Mucosa of stomach (tissue), 1 donor: ENCODE measurements around the gene ARSG.

Experiments used
- H3K27me3 ChIP-seq: one replicate; pipeline ENCODE4 v1.7.0; 2013; ENCODE audit warnings: mild to moderate bottlenecking, low read length; ENCODE audit not compliant: control insufficient read depth, insufficient read depth
- H3K36me3 ChIP-seq: one replicate; pipeline ENCODE4 v1.7.0; 2013; ENCODE audit warnings: low read length; ENCODE audit not compliant: control insufficient read depth, insufficient read depth
- H3K4me1 ChIP-seq: one replicate; pipeline ENCODE4 v1.7.0; 2013; ENCODE audit warnings: mild to moderate bottlenecking, low read length; ENCODE audit not compliant: control insufficient read depth, insufficient read depth
- H3K4me3 ChIP-seq: one replicate; pipeline ENCODE4 v1.7.0; 2013; ENCODE audit warnings: low read length
- H3K9ac ChIP-seq: one replicate; pipeline ENCODE4 v1.7.0; 2013; ENCODE audit warnings: mild to moderate bottlenecking, low read length, moderate library complexity
- H3K9me3 ChIP-seq: one replicate; pipeline ENCODE4 v1.7.0; 2013; ENCODE audit warnings: mild to moderate bottlenecking, low read length, moderate library complexity; ENCODE audit not compliant: control insufficient read depth
- donor health status: Pancreatic carcinoma.

ARSG gene

DNA sequence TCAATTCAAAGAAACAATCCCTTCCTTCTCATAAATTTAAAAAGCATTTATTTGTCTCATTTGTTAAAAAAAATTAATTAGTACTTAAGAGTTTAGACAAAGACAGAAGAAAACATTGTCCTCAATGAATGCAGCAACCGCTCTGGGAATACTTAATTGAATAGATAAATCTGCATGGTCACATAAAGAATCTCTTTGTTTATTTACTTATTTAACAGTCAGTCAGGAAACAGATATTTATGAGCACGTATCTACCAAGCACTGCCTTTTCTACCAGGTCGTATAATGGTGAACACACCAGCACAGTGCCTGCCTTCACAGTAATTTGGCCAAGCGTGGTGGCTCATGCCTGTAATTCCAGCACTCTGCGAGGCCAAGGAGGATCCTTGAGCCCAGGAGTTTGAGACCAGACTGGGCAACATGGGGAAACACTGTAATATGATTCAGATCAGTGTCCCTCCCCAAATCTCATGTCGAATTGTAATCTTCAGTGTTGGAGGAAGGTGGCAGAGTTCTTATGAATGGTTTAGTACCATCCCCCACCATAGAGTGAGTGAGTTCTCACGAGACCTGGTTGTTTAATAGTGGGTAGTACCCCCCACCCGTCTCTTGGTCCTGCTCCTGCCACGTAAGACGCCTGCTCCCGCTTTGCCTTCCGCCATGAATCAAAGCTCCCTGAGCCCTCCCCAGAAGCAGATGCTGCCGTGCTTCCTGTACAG lies 157.9 kb downstream of the ARSG start:
- Histone ChIP-seq H3K9me3 (no peaks in the 10 kb centered on the region), H3K4me1 (no peaks in the 10 kb centered on the region), H3K27me3 (no peaks in the 10 kb centered on the region), H3K4me3 (no peak overlapping the region), H3K9ac (no peak overlapping the region), H3K36me3 (peaks cover 5% of the 10 kb centered on the region)

DNA sequence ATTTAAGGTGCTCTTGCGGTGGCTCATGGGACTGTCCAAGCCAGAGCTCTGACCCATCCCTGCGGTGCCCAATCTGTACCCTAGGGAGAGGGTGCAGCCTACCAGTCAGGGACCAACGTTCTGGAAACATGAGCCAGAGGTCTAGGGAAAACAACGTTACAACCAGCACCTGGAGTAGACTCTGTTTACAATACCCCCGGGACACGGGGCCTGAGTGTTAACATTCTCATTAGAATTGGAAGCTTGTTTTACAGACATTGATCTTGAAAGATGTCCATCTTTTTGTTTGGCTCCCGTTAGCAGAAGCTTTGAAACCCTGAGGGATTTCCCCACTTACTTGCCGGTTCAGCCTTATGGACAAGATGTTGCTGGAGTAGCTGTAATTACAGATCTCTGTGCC lies 159.1 kb downstream of the ARSG start:
- H3K36me3 ChIP-seq, result peaks cover 5% of the 10 kb centered on the region
- no peak overlapping the region for H3K4me3 ChIP-seq
- no peaks in the 10 kb centered on the region for H3K4me1 ChIP-seq
- no peaks in the 10 kb centered on the region for H3K9me3 ChIP-seq
- no peaks in the 10 kb centered on the region for H3K27me3 ChIP-seq
- no peak overlapping the region for H3K9ac ChIP-seq

DNA sequence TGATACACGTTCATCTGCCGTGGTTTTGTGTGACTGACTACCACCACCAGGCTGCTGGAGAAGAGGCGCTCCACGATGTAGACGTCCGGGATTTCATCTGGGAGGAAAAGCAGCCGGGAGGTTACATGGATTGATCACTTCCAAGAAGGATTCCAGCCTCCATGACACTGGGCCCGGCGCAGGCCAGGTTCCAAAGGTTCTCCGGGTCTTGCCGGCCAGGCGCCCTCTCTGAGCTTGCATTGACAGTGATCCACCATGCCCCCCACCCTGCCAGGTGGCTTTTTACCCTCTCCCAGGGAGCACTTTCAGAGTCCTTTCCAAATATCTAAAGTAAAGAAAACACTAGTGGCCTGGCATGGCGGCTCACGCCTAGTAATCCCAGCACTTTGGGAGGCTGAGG lies 159.5 kb downstream of the ARSG start:
- Histone ChIP-seq H3K4me3 (no peak overlapping the region), H3K4me1 (no peaks in the 10 kb centered on the region), H3K27me3 (no peaks in the 10 kb centered on the region), H3K36me3 (peaks cover under 1% of the 10 kb centered on the region), H3K9ac (no peak overlapping the region), H3K9me3 (no peaks in the 10 kb centered on the region)

DNA sequence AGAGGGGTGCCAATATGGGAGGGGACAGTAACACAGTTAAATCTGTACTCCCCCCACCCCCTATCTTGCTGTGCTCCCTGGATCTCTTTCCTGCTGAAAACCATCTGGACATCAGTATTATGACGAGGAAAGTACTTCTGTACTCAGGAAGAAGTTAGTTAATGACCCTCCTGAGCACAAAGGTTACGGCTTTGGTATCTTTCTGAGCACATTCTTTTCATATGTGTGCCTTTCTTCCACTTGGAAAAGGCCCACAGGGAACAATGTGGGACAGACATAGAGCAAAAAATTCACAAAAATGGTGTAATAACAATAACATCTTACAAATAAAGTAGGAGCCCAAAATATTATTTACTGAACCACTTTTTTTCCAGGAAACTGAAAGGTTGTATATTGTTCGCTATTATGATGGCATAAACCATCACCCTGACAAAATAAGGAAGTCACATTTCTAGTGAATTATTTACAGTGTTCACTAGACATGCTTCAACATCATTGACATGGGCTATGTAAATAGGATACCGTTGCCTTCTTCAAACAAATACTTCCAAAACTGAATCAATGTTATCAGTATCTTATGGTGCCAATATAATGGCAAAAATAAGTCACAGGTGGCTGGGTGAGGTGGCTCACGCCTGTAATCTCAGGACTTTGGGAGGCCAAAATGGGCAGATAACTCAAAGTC lies 160.5 kb downstream of the ARSG start:
- Histone ChIP-seq H3K27me3 (no peaks in the 10 kb centered on the region), H3K4me3 (no peak overlapping the region), H3K36me3 (no peaks in the 10 kb centered on the region), H3K4me1 (peaks cover 7% of the 10 kb centered on the region), H3K9ac (no peak overlapping the region), H3K9me3 (no peaks in the 10 kb centered on the region)

DNA sequence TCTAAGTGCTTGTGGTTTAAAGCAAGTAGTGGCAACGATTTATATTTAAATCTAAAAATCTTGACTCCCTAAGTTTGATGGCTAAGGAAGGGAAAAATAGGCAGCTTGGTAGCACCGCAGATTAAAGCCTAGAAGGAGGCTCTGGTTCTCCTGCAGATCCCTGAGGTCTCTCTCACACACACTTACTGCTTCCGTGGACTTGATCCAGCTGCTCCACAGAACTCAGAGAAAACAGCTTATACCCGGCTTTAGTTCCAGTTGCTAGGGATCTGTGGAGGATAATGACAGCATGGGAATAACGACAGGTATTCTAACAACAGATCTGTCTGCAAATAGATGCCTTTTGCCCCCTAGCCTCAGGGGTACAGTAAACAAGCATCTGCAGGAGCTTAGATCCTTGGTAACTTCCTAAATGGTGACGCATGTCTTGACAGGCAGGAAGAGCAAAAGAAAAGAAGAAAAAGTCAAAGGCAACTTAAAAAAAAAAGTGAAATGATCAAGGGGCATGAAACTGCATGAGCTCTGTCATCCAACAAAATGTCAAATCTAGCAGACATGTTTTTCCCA lies 161.5 kb downstream of the ARSG start:
- Histone ChIP-seq H3K27me3 (no peaks in the 10 kb centered on the region), H3K9me3 (no peaks in the 10 kb centered on the region), H3K9ac (no peak overlapping the region), H3K4me1 (peaks cover 7% of the 10 kb centered on the region), H3K36me3 (no peaks in the 10 kb centered on the region), H3K4me3 (no peak overlapping the region)

DNA sequence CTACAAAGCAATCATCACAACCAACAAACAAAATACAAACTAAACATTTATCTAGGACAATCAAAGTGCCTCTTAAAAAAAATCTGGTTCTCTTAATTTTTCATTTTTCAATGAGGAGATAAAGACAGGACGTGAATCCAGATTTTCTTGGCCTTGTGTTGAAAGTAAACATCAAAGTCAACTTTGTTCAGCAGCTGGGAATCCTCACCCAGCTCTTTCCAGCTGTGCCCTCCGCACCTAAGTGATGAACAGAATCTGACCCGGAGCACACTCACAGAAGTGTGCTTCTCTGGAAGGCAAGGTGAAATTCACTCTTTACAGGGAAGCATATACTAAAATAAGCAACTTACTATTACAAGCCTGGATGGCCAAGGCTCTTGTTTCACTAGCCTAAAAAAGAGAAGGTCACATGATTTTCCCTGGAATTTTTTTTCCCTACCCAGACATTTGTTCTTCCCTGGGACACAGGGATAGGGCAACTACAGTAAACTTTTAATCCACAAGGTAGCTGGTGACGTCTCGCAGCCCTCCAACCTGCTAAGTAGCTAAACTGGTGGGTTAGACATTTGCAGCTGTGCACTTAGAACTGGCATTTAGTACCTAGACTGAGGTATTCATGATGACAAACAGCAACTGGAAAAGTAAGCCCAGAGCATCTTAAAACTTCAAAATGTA lies 162.8 kb downstream of the ARSG start:
- no peak overlapping the region for H3K9ac ChIP-seq
- H3K36me3 ChIP-seq, result no peaks in the 10 kb centered on the region
- peaks cover 7% of the 10 kb centered on the region for H3K4me1 ChIP-seq
- H3K27me3 ChIP-seq, result no peaks in the 10 kb centered on the region
- no peaks in the 10 kb centered on the region for H3K9me3 ChIP-seq
- no peak overlapping the region for H3K4me3 ChIP-seq

DNA sequence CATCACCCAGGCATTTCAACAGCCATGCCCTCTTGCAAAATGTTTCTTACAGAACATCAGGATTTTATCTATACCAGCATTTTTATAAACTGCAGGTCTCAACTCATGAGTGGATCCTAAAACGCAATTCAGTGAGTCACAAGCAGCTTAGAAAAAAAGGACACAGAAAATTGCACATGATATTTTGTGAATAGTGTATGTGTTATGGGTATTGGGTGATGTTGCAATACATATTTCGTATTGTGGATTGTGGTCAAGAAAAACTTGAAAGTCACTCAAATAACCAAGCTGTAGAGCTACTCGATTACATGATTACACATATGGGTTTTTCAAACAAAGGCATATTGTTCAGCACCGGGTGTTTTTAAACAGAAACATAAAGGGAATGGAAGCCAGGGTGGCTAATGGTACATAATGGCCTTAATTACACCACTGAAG lies 164.6 kb downstream of the ARSG start:
- Histone ChIP-seq H3K9ac (peak overlapping the region; percentile 83), H3K9me3 (no peaks in the 10 kb centered on the region), H3K4me1 (peaks cover 7% of the 10 kb centered on the region), H3K27me3 (no peaks in the 10 kb centered on the region), H3K4me3 (peak overlapping the region; percentile 52), H3K36me3 (no peaks in the 10 kb centered on the region)

DNA sequence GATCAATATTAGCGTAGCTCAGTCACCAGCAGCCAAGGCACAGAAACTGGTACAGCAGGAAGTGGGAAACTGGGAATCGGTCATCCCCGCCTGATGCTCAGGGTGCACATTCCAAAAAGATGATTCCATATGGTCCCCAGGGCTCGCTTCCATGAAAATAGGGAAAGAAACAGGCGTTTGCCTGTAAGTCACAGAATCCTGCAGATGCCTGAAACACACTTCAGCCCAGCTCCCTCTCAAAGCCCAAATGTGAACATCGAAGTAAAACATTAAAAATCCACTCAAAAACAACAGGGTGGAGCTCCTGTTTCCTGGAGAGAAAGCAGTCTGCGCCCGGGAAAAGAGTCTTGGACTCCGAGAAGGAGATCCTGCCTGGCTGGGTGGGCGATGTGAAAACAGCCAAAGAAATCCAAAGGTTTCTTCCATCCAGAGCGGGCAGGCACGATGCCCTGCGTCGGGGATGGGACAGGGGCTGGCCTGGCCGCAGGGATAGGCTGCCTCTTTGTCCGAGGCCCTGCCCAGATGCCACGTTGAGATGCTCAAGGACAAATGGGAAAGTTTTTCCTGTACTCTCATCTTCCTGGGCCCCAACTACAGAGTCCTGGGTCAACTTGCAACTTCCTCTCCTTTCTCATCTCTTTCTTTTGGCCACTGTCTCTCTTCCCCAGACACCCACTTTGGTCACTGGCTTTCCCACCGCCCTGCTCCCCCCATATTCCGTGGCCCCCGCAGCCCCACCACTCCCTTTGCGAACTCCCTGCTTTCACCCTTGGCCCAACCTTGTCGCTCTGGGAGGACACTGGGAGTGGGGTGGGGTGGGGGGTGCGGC lies 165.3 kb downstream of the ARSG start:
- no peaks in the 10 kb centered on the region for H3K27me3 ChIP-seq
- peak overlapping the region; percentile 83 for H3K9ac ChIP-seq
- H3K4me1 ChIP-seq, result peaks cover 7% of the 10 kb centered on the region
- H3K4me3 ChIP-seq, result peak overlapping the region; percentile 52
- H3K9me3 ChIP-seq, result no peaks in the 10 kb centered on the region
- no peaks in the 10 kb centered on the region for H3K36me3 ChIP-seq

DNA sequence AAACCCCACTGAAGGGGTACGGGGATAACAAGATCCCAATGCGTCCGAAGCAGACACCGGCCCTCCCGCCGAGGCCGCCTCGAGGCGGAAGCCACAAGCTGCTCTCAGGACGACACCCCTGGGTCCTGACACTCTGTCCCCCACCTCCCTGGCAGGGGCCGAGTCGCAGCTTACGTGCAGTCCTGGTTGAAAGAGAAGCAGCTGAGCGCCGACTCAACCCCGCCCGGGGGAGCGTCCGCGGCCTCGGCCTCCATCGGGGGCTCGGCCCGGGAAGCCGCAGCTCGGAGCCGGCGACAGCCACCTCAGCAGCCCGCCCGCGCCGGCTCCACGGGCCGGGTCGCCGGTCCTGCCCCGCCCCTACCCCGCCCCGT lies 165.9 kb downstream of the ARSG start, which contains the start of gene WIPI1:
WIPI1 (minus strand) TSS at position 329 of the 371 bp plus-strand sequence; CDS start at position 254, 75 bp downstream.
- H3K9ac ChIP-seq, result peak within 1 kb of the TSS; percentile 83
- no peaks in the 10 kb centered on the region for H3K36me3 ChIP-seq
- no peaks in the 10 kb centered on the region for H3K9me3 ChIP-seq
- no peaks in the 10 kb centered on the region for H3K27me3 ChIP-seq
- H3K4me1 ChIP-seq, result peaks cover 7% of the 10 kb centered on the region
- H3K4me3 ChIP-seq, result peak within 1 kb of the TSS; percentile 52

DNA sequence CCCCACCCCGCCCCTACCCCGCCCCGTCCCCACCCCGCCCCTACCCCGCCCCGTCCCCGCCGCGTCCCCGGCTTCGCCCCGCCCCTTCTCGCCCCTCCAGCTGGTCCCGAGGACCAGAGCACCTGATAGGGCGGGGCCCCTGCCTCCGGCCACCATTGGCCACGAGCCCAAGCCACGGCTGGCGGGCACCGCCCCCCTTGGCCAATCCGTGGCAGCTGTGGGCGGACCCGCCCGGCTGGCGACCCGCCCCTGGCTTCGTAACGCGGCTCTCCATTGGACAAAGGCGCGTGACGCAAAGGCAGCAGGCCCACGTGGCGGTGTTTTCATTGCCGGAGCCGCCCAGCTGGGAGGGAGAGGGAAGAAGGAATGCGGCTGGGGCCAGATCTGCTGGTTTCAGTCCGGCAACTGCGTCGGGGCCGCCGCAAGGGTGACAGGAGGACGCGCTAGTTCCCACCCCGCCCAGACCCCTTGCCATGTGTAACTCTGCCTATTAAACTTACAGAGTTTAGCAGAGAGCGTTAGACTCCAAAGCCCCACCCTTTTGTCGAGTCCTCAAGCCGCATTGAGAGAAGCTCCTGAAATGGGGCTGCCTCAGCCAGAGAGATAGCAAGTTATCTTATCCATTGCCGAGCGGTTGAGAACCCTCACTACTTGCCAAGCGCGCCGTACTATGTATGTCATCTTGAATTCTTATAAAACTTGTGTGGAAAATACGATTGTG lies 166.4 kb downstream of the ARSG start:
- no peaks in the 10 kb centered on the region for H3K9me3 ChIP-seq
- H3K36me3 ChIP-seq, result no peaks in the 10 kb centered on the region
- peak overlapping the region; percentile 63 for H3K9ac ChIP-seq
- peak overlapping the region; percentile 39 for H3K4me3 ChIP-seq
- H3K27me3 ChIP-seq, result no peaks in the 10 kb centered on the region
- H3K4me1 ChIP-seq, result peaks cover 8% of the 10 kb centered on the region
